GM12892 (cell line): ENCODE measurements around the gene JAZF1.
"Not testable (repeated sequence)": the region's sequence is repeated elsewhere in the genome, so short reads cannot be mapped to it uniquely, and the experiment has no call there.

ENCODE experiments used
- DNase-seq: peaks from one replicate; pipeline ENCODE4 v3.0.0; 2011; ENCODE audit not compliant: insufficient read length
- FAIRE-seq: peaks from 2 replicates; lab custom pipeline; 2011; peaks lifted over from hg19 to GRCh38; lab: Jason Lieb, UNC
- POLR2A ChIP-seq: IDR thresholded peaks from 2 replicates; pipeline ENCODE4 v1.6.1; 2011; ENCODE audit warnings: low read depth, low read length, control low read depth
- POLR2AphosphoS5 ChIP-seq: IDR thresholded peaks from 2 replicates; pipeline ENCODE4 v1.6.1; 2011; ENCODE audit warnings: low read depth, low read length, control low read depth
- TAF1 ChIP-seq: IDR thresholded peaks from 2 replicates; pipeline ENCODE4 v1.6.1; 2011; ENCODE audit warnings: low read depth, mild to moderate bottlenecking, control low read depth, low read length, borderline replicate concordance

Gene JAZF1

DNA sequence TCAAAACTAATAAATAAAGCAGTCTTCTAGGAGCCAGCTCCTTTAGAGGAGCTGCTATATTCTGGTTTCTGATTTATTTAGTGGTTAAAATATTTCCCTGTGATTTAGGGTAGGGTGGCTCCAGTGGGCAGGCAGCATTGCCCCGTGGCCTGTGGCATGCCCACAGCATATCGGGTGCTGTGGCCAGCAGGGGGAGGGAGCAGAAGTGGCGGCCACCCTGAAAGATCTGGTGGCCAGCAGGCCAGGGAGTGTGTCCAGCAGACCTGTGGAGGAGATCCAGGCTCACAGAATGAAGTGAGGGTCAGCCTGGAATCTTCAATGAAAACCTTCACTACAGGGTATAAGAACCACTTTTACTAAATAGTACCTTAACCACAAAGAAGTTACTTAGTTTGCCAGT is 251.5 kb downstream of the JAZF1 start:
- TF ChIP-seq POLR2AphosphoS5 (no peak), POLR2A (no peak), TAF1 (no peak)
- DNase-seq (no peak), FAIRE-seq (no peak)

DNA sequence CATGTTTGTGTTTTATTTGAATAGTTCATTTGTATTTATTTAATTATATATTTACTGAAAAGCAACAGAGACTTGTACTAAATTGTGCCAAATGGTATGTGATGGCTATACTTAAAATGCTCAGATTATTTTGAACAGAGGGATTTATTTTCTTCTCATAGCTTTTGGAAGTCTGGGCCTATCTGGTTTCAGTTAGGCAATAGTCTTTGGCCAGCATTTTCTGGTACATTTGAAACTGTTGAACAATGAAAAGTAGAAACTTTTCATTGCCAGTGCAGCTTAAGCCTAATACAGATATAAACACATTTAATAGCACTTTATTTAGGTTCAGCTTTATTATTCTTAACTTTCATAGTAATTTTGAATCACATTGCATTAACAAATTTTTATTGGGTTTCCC is 252.6 kb downstream of the JAZF1 start:
- DNase-seq (no peak), FAIRE-seq (no peak)
- no peak for TF ChIP-seq POLR2AphosphoS5
- no peak for TF ChIP-seq POLR2A
- TF ChIP-seq TAF1 = no peak

DNA sequence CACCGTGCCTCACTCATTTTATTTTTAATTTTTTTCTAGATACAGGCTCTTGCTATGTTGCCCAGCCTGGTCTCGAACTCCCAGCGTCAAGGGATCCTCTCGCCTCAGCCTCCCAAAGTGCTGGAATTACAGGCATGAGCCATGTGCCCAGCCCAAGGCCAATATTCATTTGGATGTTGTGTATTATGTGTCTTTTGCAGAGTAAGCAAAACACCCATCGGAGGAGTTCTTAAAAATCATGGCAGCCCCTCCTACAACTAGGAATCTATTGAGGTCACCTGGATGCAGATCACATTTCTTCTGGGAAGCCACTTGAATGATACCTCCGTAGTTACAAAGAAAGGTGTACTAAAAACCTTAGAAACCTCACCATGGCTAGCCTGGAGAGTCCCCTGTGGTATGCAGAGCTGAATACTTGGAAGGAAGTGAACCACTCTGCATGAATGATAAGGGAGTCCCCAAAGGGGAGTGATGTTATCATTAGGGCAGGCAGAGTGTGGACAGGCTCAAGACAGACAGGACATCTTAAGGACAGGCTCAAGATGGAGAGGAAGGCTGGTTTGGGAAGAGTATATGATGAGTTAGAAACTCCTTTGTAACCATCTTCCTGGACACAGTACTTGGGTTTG is 254.9 kb downstream of the JAZF1 start:
- no peak for DNase-seq

DNA sequence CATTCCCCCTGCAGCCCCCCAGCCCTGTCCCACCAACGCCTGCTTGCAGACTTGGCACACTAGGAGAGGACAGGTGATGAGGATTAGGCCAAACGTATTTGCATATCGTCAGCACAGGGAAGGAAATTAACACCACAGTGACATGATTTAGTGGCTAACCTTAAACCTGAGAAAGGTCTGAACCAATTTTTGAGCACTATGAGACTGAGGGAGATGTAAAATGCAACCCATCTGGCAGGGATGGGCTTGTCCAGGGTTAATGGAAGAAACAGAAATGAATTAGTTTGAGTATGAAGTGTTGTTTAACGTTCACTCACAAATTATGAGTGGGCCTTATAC is 257.0 kb downstream of the JAZF1 start:
- TF ChIP-seq POLR2A (no peak), POLR2AphosphoS5 (no peak), TAF1 (no peak)
- DNase-seq (no peak), FAIRE-seq (no peak)

More for the DNA sequence above, 254.9 kb downstream of the JAZF1 start:
- FAIRE-seq = no peak
- TF ChIP-seq POLR2AphosphoS5 = no peak
- no peak for TF ChIP-seq TAF1
- TF ChIP-seq POLR2A = no peak

DNA sequence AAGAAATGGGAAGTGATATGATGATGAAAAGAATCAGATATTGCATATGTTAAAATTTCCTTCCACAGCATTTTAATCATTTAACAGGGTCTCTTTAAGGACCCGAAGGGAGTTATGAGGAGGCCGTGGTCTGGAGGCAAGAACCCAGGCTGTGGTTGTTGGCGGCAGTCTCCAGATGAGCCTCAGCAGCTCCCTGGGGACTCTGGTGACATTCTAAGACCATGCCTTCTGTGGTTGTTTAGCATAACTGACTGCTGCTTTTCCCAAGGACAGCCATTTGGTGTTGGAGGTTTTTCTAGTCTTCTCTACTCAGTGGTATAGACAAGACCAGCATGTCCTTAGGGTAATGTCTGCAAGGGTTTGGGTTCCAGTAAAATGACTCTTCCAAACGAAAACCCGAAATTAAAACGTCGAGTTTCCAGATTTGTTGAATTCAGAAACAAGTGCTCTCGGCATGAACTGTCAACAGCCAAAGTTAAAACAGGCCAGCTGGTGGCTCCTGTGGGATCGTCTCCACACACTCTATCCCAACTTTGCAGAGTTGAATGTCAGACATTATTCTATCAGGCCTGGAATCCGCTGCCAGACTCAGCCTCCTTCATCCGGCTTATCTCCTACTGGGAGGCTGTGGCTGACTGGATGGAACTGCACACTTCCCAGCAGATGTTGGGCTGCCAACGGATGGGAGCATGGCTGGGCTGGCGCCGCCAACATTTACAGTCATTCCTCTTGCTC is 257.5 kb downstream of the JAZF1 start:
- FAIRE-seq = peak; percentile 14
- TF ChIP-seq TAF1 (no peak), POLR2A (no peak), POLR2AphosphoS5 (no peak)
- no peak for DNase-seq

DNA sequence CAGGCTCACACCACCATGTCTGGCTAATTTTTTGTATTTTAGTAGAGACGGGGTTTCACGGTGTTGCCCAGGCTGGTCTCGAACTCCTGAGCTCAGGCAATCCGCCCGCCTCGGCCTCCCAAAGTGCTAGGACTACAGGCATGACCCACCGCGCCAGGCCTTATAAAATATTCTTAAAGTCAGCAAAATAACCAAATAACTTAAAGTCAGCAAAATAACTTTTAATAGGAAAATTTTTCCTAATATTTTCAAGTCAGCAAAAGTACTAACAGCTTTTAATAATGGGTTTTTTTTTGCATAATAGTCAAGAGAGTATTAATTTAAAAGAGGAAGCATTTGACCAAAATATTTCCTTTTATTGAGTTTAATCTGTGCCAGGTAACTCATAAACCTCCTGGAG is 258.2 kb downstream of the JAZF1 start:
- DNase-seq, FAIRE-seq: not testable (repeated sequence)

DNA sequence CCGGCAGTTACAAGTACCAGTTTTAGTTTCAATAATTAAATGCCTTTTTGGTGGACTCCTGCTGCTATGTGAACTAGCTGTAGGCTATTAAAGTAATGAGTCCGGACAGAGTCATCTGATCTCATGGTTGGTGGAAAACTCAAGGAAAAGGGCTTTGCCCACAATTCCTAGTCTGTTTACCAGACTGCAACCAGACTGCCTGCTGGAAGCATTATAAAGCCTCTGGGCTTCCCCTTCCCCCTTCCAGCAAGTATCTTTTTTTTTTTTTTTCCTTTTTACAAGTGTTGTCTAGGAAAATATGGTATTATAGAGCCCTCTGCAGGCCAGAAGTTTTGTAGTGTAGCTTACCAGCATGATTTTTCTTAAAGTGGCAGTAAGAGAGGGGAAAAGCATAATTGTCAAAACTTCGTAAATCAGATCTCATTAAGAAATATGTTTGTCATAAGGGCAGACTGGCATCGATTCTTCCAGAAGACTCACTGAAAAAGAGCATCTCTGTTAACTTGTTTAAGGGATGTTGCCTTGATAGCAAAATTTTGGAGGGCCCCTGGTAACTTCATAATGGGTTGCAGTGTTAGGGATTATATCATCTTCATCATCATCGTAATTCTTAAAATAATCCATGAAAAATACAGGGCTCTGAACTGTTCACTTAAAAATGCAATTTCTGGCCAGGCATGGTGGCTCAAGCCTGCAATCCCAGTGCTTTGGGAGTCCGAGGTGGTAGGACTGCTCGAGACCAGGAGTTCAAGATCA is 259.3 kb downstream of the JAZF1 start:
- no peak for TF ChIP-seq TAF1
- TF ChIP-seq POLR2AphosphoS5 = no peak
- no peak for TF ChIP-seq POLR2A
- no peak for DNase-seq
- FAIRE-seq = no peak

DNA sequence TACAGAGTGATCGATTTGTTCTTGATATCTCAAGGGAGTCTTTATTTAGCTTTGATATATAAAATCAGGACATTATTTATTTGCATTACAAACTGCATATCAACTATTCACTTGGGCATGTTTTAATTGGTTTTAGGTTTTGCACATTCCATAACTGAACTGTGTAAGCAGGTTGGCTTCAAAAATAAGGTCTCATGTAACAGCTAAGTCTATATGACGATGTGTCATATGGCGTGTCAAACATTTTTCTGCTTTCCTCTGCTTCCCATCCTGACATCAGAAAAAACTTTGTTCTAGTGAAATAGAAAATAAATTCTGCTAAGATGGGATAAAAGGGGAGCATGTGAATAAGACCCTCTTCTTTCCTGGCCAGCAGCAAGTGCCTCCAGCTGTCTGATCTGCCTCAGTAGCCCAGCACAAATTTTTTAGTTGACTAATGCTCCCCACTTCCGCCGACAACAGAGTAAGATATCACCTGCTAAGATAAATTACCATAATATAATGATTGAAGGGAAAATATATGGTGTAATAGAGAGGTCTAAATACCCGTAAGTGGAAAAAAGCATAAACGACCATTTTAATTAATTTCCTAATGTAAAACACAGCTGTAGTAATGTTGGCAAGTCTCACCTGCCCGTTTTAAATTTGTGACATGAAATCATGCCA is 260.2 kb downstream of the JAZF1 start:
- TF ChIP-seq TAF1 (no peak), POLR2A (no peak), POLR2AphosphoS5 (no peak)
- DNase-seq = no peak

DNA sequence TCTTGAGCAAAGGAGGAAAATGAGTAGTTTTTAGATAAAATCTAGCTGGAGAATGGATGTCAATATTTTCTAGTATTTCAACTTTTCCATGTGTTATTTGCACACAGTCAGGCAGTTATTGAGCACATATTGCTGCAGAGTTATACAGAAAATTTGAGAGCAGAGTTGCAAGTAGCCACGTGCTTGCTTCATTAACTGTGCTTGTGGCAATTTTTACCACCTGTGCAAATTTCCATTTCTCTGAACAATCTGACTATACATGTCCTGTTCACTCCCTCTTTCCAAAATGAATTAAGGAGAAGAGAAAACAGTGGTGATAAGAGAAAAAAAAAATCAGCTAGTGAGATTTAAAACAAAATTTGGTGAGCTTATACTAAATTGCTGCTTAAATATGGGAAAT is 262.1 kb downstream of the JAZF1 start:
- no peak for FAIRE-seq
- TF ChIP-seq TAF1 (no peak), POLR2A (no peak), POLR2AphosphoS5 (no peak)
- no peak for DNase-seq

More for the DNA sequence above, 260.2 kb downstream of the JAZF1 start:
- FAIRE-seq = no peak

DNA sequence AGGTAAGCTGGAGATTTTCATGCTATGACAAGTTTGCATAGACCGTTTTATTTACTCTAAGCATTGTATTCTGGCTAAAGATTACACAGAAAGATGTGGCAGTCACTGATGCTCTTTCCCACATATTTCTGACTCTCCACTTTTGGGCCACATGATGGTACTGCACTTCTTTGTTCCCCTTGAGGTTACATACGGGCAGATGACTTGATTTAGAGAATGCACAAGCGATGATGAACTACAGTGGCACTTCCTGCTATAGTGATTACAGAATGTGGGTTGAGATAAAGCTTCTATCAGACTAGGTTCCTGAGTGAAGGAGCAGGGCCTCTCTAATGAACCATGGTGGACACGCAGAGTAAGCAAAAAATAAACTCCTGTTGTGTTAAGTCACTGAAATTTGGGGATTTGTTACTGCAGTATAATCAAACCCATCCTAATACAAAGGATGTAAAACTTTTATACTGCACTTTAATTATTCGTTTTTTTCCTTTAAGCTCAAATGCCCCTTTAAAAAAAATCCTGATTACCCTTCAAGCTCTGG is 262.8 kb downstream of the JAZF1 start:
- no peak for TF ChIP-seq TAF1
- no peak for FAIRE-seq

DNA sequence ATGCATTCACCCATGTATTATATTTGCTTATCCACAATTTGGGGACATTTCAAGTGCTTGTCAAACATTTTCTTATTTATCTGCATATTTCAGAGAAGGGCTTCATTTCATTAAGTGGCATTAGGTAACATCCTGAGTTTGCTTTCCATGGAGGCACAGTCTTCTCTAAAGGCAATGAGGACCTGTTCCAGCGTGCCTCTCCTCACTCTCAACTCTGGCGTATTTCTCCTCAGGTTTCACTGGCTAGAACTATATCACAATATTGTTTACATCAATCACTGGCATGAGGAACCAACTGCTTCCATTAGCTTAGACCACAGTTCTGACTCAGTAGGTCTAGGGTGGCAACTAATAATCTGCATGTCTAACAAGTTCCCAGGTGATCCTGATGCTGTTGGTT is 263.5 kb downstream of the JAZF1 start:
- TF ChIP-seq POLR2AphosphoS5 (no peak), POLR2A (no peak), TAF1 (no peak)
- DNase-seq = no peak
- FAIRE-seq = no peak

More for the DNA sequence above, 262.8 kb downstream of the JAZF1 start:
- no peak for DNase-seq

DNA sequence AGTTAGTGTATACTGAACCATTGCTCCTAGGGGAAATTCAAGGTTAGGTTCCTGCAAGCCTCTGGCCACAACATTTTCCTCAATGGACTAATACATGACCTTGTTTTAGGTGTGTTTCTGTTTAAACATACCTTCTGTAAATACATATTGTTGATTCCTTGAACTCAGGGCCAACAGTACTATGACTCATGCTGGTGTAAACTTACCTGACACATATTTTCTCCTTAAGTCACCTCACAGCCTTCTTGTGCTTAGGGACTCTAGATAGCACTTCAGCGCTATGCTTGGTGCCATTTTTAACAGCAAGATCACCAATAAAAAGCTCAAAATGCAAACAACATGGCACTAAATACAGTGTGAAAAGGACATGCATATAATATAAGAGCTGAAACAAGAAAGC is 264.2 kb downstream of the JAZF1 start:
- DNase-seq (no peak), FAIRE-seq (no peak)
- TF ChIP-seq POLR2A (no peak), POLR2AphosphoS5 (no peak), TAF1 (no peak)
